ENCODE data around the gene HNRNPL.
"Not testable (repeated sequence)": the region's sequence is repeated elsewhere in the genome, so short reads cannot be mapped to it uniquely, and the experiment has no call there.

The HNRNPL gene

GRCh38 chr19:38816131-38816750 is 33.5 kb downstream of the HNRNPL start:
- Histone ChIP-seq H3K27ac (no peak overlapping the region), H3K79me2 (ENCODE audit: insufficient read depth, low read depth) (no peaks in the 10 kb centered on the region), H3K4me2 (no peak overlapping the region), H3K27me3 (ENCODE audit: insufficient read depth, low read depth) (no peaks in the 10 kb centered on the region), H3K4me3 (IDR thresholded peaks at IDR 0.05; ENCODE audit: insufficient read depth, low read depth, low read length) (no peak overlapping the region), H3K4me1 (ENCODE audit: low read depth, poor library complexity, severe bottlenecking) (no peaks in the 10 kb centered on the region), H3K36me3 (ENCODE audit: insufficient read depth) (no peaks in the 10 kb centered on the region), H2AFZ (ENCODE audit: low read depth) (no peak overlapping the region), H4K20me1 (ENCODE audit: insufficient read depth) (no peaks in the 10 kb centered on the region), H3K9ac (no peak overlapping the region)
- TF ChIP-seq CTCF (conservative IDR thresholded peaks at IDR 0.05; ENCODE audit: low read depth, low read length), result no peak

- H3K4me2 ChIP-seq, result no peak overlapping the region
- no peak overlapping the region for H3K9ac ChIP-seq
- no peak overlapping the region for H3K4me3 ChIP-seq (IDR thresholded peaks at IDR 0.05; ENCODE audit: insufficient read depth, low read depth, low read length)
- no peak overlapping the region for H2AFZ ChIP-seq (ENCODE audit: low read depth)
- no peaks in the 10 kb centered on the region for H3K79me2 ChIP-seq (ENCODE audit: insufficient read depth, low read depth)
- H3K4me1 ChIP-seq (ENCODE audit: low read depth, poor library complexity, severe bottlenecking), result no peaks in the 10 kb centered on the region
- no peaks in the 10 kb centered on the region for H4K20me1 ChIP-seq (ENCODE audit: insufficient read depth)
- H3K27ac ChIP-seq, result no peak overlapping the region
- no peaks in the 10 kb centered on the region for H3K36me3 ChIP-seq (ENCODE audit: insufficient read depth)
- no peaks in the 10 kb centered on the region for H3K27me3 ChIP-seq (ENCODE audit: insufficient read depth, low read depth)
- no peak for TF ChIP-seq CTCF (conservative IDR thresholded peaks at IDR 0.05; ENCODE audit: low read depth, low read length)
These were observed 34.5 kb downstream of the HNRNPL start for GRCh38 chr19:38815059-38816001.

GRCh38 chr19:38813932-38814331 is 35.9 kb downstream of the HNRNPL start:
- not testable (repeated sequence) for H3K9ac ChIP-seq; H3K4me2 ChIP-seq; H4K20me1 ChIP-seq (ENCODE audit: insufficient read depth); H2AFZ ChIP-seq (ENCODE audit: low read depth); H3K36me3 ChIP-seq (ENCODE audit: insufficient read depth); H3K27me3 ChIP-seq (ENCODE audit: insufficient read depth, low read depth); H3K79me2 ChIP-seq (ENCODE audit: insufficient read depth, low read depth); H3K4me3 ChIP-seq (IDR thresholded peaks at IDR 0.05; ENCODE audit: insufficient read depth, low read depth, low read length); H3K4me1 ChIP-seq (ENCODE audit: low read depth, poor library complexity, severe bottlenecking); H3K27ac ChIP-seq

GRCh38 chr19:38813323-38813722 is 36.5 kb downstream of the HNRNPL start:
- Histone ChIP-seq H3K27me3 (ENCODE audit: insufficient read depth, low read depth) (no peaks in the 10 kb centered on the region), H3K4me2 (no peak overlapping the region), H3K4me1 (ENCODE audit: low read depth, poor library complexity, severe bottlenecking) (no peaks in the 10 kb centered on the region), H3K4me3 (IDR thresholded peaks at IDR 0.05; ENCODE audit: insufficient read depth, low read depth, low read length) (no peak overlapping the region), H3K36me3 (ENCODE audit: insufficient read depth) (no peaks in the 10 kb centered on the region), H4K20me1 (ENCODE audit: insufficient read depth) (no peaks in the 10 kb centered on the region), H3K27ac (no peak overlapping the region), H3K79me2 (ENCODE audit: insufficient read depth, low read depth) (no peaks in the 10 kb centered on the region), H2AFZ (ENCODE audit: low read depth) (no peak overlapping the region), H3K9ac (no peak overlapping the region)
- TF ChIP-seq CTCF (conservative IDR thresholded peaks at IDR 0.05; ENCODE audit: low read depth, low read length), result no peak
